Osteocyte (in vitro differentiated cells): ENCODE measurements around the gene KRTAP5-4. TPM values are rescaled to one million over a fixed set of nuclear protein-coding genes. Genes with fewer than 3 reads are reported as not detected.
A peak's percentile ranks its signal among the peaks of the same experiment; 100 is the strongest.

ENCODE experiments used
- DNase-seq: peaks from one replicate; pipeline ENCODE4 v3.0.0; 2021; ENCODE audit warnings: mixed read lengths; ENCODE audit not compliant: unreplicated experiment; ENCODE audit errors: extremely low spot score
- H3K27ac Mint-ChIP-seq: one replicate; pipeline ENCODE4 v1.8.0; 2021; ENCODE audit warnings: mild to moderate bottlenecking, mixed read lengths; ENCODE audit not compliant: unreplicated experiment
- H3K27me3 Mint-ChIP-seq: one replicate; pipeline ENCODE4 v1.8.0; 2021; ENCODE audit warnings: mixed read lengths; ENCODE audit not compliant: unreplicated experiment
- H3K36me3 Mint-ChIP-seq: one replicate; pipeline ENCODE4 v1.8.0; 2021; ENCODE audit warnings: mixed read lengths; ENCODE audit not compliant: unreplicated experiment
- H3K4me1 Mint-ChIP-seq: one replicate; pipeline ENCODE4 v1.8.0; 2021; ENCODE audit warnings: mixed read lengths; ENCODE audit not compliant: unreplicated experiment
- H3K4me3 Mint-ChIP-seq: one replicate; pipeline ENCODE4 v1.8.0; 2021; ENCODE audit warnings: mild to moderate bottlenecking, moderate library complexity, mixed read lengths; ENCODE audit not compliant: unreplicated experiment
- H3K9me3 Mint-ChIP-seq: one replicate; pipeline ENCODE4 v1.8.0; 2021; ENCODE audit warnings: mixed read lengths; ENCODE audit not compliant: unreplicated experiment
- total RNA-seq: library from RNA; stranded (reverse); gene quantifications from 2 replicates; pipeline ENCODE4 v1.2.1, GENCODE V29; 2021
- TF ChIP-seq, protein P1 (sequence below): fragments of 200-600 bp; sonication (generic); IDR thresholded peaks from 2 replicates; pipeline ENCODE4 v1.5.0; 2021; ENCODE audit warnings: antibody characterized with exemption, mild to moderate bottlenecking, moderate library complexity

Gene KRTAP5-4
- total RNA-seq, 1 donor from 2014 or later, result not detected

DNA sequence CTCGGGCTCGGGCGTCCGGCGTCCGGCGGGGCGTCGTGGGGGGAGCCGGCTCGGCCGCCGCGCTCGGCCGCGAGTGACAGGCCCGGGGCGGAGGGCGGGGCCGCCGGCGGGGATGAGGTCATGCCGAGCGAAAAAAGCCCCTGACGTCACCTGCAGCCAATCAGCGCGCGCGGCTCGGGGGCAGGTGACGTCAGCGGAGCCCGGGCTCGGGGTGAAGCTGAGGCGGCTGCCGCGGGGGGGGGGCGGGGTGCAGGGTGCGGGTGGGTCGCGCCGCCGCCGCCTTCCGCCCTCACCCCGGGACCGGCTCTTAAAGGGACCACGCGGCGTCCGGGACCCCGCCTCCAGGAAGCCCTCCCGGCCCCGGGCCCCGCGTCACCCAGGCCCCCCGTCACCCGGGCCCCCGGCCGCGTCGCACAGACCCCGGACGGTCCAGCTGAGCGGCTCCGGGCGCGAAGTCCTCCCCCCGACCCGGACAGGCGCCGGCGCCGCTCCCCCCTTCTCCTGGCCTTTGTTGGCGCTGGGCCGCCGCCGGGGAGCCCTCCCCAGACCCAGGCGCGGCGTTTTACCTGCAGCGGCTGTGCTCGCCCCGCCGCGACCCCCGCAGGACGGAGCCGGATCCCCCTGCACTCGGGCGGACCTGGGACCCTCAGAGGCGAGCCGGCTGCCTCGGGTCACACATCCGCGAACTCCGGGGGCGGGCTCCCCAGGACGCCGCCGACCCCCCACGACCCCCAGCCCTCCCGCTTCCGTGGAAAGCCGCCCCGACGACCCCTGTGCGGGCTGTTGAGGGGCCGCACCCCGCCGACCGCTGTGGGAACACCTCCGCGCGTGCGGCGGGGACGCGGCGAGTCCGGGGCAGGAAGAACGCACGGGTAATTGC lies 49.5 kb downstream of the KRTAP5-4 start, which contains the start of gene DUSP8:
DUSP8 (minus strand) TSS at position 75 of the 880 bp plus-strand sequence. CDS start 6,445 bp downstream, outside the sequence.
- Mint-ChIP-seq H3K36me3 (no peaks in the 10 kb centered on the region), H3K27ac (no peak within 1 kb of the TSS), H3K4me1 (peaks cover 20% of the 10 kb centered on the region), H3K27me3 (peaks cover 3% of the 10 kb centered on the region), H3K4me3 (peak within 1 kb of the TSS; percentile 54), H3K9me3 (no peaks in the 10 kb centered on the region)
- DNase-seq, result peak; percentile 96
- TF ChIP-seq, protein P1, sequence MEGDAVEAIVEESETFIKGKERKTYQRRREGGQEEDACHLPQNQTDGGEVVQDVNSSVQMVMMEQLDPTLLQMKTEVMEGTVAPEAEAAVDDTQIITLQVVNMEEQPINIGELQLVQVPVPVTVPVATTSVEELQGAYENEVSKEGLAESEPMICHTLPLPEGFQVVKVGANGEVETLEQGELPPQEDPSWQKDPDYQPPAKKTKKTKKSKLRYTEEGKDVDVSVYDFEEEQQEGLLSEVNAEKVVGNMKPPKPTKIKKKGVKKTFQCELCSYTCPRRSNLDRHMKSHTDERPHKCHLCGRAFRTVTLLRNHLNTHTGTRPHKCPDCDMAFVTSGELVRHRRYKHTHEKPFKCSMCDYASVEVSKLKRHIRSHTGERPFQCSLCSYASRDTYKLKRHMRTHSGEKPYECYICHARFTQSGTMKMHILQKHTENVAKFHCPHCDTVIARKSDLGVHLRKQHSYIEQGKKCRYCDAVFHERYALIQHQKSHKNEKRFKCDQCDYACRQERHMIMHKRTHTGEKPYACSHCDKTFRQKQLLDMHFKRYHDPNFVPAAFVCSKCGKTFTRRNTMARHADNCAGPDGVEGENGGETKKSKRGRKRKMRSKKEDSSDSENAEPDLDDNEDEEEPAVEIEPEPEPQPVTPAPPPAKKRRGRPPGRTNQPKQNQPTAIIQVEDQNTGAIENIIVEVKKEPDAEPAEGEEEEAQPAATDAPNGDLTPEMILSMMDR, result no peak

DNA sequence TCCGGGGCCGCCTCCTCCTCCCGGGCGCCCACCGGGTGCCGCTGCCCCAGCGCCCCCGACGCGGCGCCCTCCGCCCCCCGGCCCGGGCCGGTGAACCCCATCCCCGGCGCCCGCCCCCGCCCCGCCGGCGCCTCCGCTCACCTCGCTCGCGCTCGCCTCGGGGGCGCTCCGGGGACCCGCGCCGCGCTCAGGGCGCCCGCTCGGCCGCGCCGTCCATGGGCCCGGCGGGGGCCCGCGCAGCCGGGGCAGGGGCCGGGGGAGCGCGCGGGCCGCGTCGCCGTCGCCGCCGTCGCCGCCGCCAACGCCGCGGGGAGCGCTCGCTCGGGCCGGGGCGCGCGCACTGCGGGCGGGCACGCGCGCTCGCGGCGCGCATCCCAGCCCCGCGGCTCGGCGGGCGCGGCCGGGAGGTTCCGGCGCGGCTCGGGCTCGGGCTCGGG lies 50.2 kb downstream of the KRTAP5-4 start:
- Mint-ChIP-seq H3K4me1 (peaks cover 20% of the 10 kb centered on the region), H3K27me3 (peaks cover 3% of the 10 kb centered on the region), H3K9me3 (no peaks in the 10 kb centered on the region), H3K36me3 (no peaks in the 10 kb centered on the region), H3K4me3 (no peak overlapping the region), H3K27ac (no peak overlapping the region)
- DNase-seq, result no peak
- TF ChIP-seq, protein P1, result no peak

Other genes with a start within 250 kb of the KRTAP5-4 start
- 1.7 and 1.9 TPM in 2 replicates for gene BRSK2, start 232.2 kb downstream of the KRTAP5-4 start, total RNA-seq
- gene MOB2, start 135.4 kb downstream of the KRTAP5-4 start, total RNA-seq, result 33.8 and 38.6 TPM in 2 replicates
- gene DUSP8, start 49.9 kb downstream of the KRTAP5-4 start, total RNA-seq, result 5.4 and 7.7 TPM in 2 replicates
- not detected in 2 replicates for gene KRTAP5-1, start 36.9 kb downstream of the KRTAP5-4 start, total RNA-seq
- gene KRTAP5-2, start 23.8 kb downstream of the KRTAP5-4 start, total RNA-seq, result not detected in 2 replicates
- gene KRTAP5-3, start 13.7 kb downstream of the KRTAP5-4 start, total RNA-seq, result not detected in 2 replicates
- not detected in 2 replicates for gene KRTAP5-5, start 7.6 kb upstream of the KRTAP5-4 start, total RNA-seq
- not detected in 2 replicates for gene KRTAP5-6, start 75.1 kb upstream of the KRTAP5-4 start, total RNA-seq
- 13.5 and 24.0 TPM in 2 replicates for gene IFITM10, start 128.5 kb upstream of the KRTAP5-4 start, total RNA-seq
- 2,062 and 2,147 TPM in 2 replicates for gene CTSD, start 141.8 kb upstream of the KRTAP5-4 start, total RNA-seq
- 5.0 and 6.2 TPM in 2 replicates for gene SYT8, start 212.9 kb upstream of the KRTAP5-4 start, total RNA-seq
- 1.0 and 1.1 TPM in 2 replicates for gene TNNI2, start 216.8 kb upstream of the KRTAP5-4 start, total RNA-seq
- 26.9 and 29.5 TPM in 2 replicates for gene LSP1, start 230.9 kb upstream of the KRTAP5-4 start, total RNA-seq